Adrenal gland (tissue), 12 donors: Measurements from ENCODE around the gene NME1. TPM values are rescaled to one million over a fixed set of nuclear protein-coding genes. Genes with fewer than 3 reads are reported as not detected.

ENCODE experiments used
- DNase-seq, 7 donors: peaks; one replicate each; pipeline ENCODE4 v3.0.0-alpha.2; 2019 to 2020
- H3K27ac ChIP-seq, 5 donors: fragments of 200-600 bp; sonication (generic) in 4 of 5; 1 replicate in 3 of 5; 2 replicates in 2 of 5; pipeline versions ENCODE4 v1.5.1 to v1.8.0; 2016 to 2020; ENCODE audit warnings: mild to moderate bottlenecking in 1 of 5
- H3K27me3 ChIP-seq: fragments of 200-600 bp; 2 replicates; pipeline ENCODE4 v1.8.0; 2021
- H3K36me3 ChIP-seq, 2 donors: fragments of 200-600 bp; replicated peaks in 1 of 2; 1 replicate in 1 of 2; 2 replicates in 1 of 2; pipeline versions ENCODE4 v1.5.1 to v1.8.0; 2018 to 2022
- H3K4me1 ChIP-seq, 2 donors: fragments of 200-600 bp; replicated peaks in 1 of 2; 1 replicate in 1 of 2; 2 replicates in 1 of 2; pipeline versions ENCODE4 v1.5.1 to v1.8.0; 2018 to 2021
- H3K4me3 ChIP-seq, 4 donors: fragments of 200-600 bp; sonication (generic) in 3 of 4; one replicate each; pipeline ENCODE4 v1.5.1; 2016 to 2018
- H3K9me3 ChIP-seq, 3 donors: fragments of 200-600 bp; sonication (generic) in 1 of 3; replicated peaks in 1 of 3; 1 replicate in 2 of 3; 2 replicates in 1 of 3; pipeline versions ENCODE4 v1.5.1 to v1.8.0; 2016 to 2021
- POLR2A ChIP-seq, 2 donors: fragments of 450-650 bp; IDR thresholded peaks; one replicate each; pipeline ENCODE4 v1.6.1; 2017; ENCODE audit warnings: antibody characterized with exemption in 2 of 2, mild to moderate bottlenecking in 2 of 2, moderate library complexity in 1 of 2
- intact Hi-C, 2 donors: fragments of 100-400 bp; cut with DNase I; formaldehyde crosslinking; loops; one replicate each; pipeline versions ENCODE4 v1.14.1 to v1.15.0; 2022 to 2023
- polyA plus RNA-seq, 3 donors: library from polyadenylated mRNA; stranded (reverse); fragments of 200-250 nt in 2 of 3; fragments of 350-450 nt in 1 of 3; fragmentation: Illumina TruSeq in 1 of 3; extraction: RNeasy Lipid Tissue Mini Kit (QIAGEN cat#74804) in 1 of 3; gene quantifications; one replicate each; pipeline ENCODE4 v1.2.3, GENCODE V29; 2013 to 2014
- total RNA-seq, 9 donors: library from RNA; depleted of rRNA in 4 of 9; stranded (reverse); fragments of >200 nt in 4 of 9; fragments of 120-200 nt in 1 of 9; fragmentation: NEBNext Ultra II Directional in 1 of 9; extraction: Animal tissue kit (Norgen Biotek cat#: 25700) in 1 of 9; gene quantifications; one replicate each; pipeline versions ENCODE4 v1.1.0 to v1.2.4, GENCODE V29; 2013 to 2023
- TF ChIP-seq, protein P1 (sequence below), 6 experiments: fragments of 450-650 bp in 4 of 6; fragments of 200-600 bp in 2 of 6; sonication (generic) in 1 of 6; IDR thresholded peaks; 1 replicate in 5 of 6; 2 replicates in 1 of 6; pipeline versions ENCODE4 v1.5.1 to v1.8.0; 2016 to 2021; ENCODE audit warnings: antibody characterized with exemption in 6 of 6, mild to moderate bottlenecking in 2 of 6, moderate library complexity in 1 of 6
- donor health status: healthy with polysubstance abuse.
- donor health status: Bipolar disorder and iron deficiency.
- donor health status: DM: yes; HTN: yes; CAD: no.
- donor health status: DM: no; HTN: no; CAD: no.
- donor health status: DM: no; HTN: no; CAD: no.
- donor health status: DM: yes; HTN: yes; CAD: no.

Gene NME1
- total and polyA plus RNA-seq, 12 donors = 17.0 to 222 (median 78.8) TPM

DNA sequence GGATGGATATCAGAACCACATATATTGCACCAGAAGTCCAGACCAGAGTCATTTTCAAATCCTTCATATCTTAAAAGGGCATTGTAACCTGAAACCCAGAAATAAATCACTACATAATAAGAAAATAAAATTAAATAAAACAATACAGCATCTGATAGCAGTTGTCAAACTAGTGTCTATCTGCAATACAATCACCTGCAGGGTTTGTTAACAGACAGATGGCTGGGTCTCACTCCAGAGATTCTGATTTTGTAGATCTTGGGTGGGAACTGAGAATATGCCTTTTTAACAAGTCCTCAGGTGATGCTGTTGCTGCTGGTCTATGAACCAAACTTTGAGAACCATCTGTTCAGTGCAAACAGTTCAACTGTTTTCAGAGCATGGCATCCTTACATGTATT is 50.5 kb downstream of the NME1 start:
- no peaks in the 10 kb centered on the region for H3K27me3 ChIP-seq
- no peaks in the 10 kb centered on the region for H3K4me1 ChIP-seq
- H3K9me3 ChIP-seq = no peaks in the 10 kb centered on the region
- intact Hi-C loops = no loop called here
- TF ChIP-seq POLR2A (IDR thresholded peaks at IDR 0.05) = no peak
- TF ChIP-seq, protein P1, sequence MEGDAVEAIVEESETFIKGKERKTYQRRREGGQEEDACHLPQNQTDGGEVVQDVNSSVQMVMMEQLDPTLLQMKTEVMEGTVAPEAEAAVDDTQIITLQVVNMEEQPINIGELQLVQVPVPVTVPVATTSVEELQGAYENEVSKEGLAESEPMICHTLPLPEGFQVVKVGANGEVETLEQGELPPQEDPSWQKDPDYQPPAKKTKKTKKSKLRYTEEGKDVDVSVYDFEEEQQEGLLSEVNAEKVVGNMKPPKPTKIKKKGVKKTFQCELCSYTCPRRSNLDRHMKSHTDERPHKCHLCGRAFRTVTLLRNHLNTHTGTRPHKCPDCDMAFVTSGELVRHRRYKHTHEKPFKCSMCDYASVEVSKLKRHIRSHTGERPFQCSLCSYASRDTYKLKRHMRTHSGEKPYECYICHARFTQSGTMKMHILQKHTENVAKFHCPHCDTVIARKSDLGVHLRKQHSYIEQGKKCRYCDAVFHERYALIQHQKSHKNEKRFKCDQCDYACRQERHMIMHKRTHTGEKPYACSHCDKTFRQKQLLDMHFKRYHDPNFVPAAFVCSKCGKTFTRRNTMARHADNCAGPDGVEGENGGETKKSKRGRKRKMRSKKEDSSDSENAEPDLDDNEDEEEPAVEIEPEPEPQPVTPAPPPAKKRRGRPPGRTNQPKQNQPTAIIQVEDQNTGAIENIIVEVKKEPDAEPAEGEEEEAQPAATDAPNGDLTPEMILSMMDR (IDR thresholded peaks at IDR 0.05) = no peak
- peaks cover 0 to 70% of the 10 kb centered on the region in 2 donors for H3K36me3 ChIP-seq
- DNase-seq = no peak
- H3K27ac ChIP-seq = no peak overlapping the region
- H3K4me3 ChIP-seq = no peak overlapping the region

Other genes with a start within 250 kb of the NME1 start
- gene SPAG9, start 32.7 kb upstream of the NME1 start, total RNA-seq = 10 to 100 TPM; 43.0 to 99.8 (median 84.5) TPM
- gene SPAG9, start 32.7 kb upstream of the NME1 start, polyA plus RNA-seq = 10 to 100 TPM; 23.5 to 49.1 (median 35.0) TPM
- 100 to 1,000 TPM; 271 to 502 (median 409) TPM for gene NME2, start 12.9 kb downstream of the NME1 start, total RNA-seq
- gene NME2, start 12.9 kb downstream of the NME1 start, polyA plus RNA-seq = 100 to 1,000 TPM; 336 to 644 (median 393) TPM
- 10 to 100 TPM in 6 of 9 donors, 1 to 10 TPM in 3; 5.5 to 20.0 (median 12.7) TPM for gene MBTD1, start 106.5 kb downstream of the NME1 start, total RNA-seq
- 10 to 100 TPM in 1 of 3 donors, 1 to 10 TPM in 2; 7.2 to 10.5 (median 7.6) TPM for gene MBTD1, start 106.5 kb downstream of the NME1 start, polyA plus RNA-seq
- gene UTP18, start 107.0 kb downstream of the NME1 start, total RNA-seq = 10 to 100 TPM; 19.1 to 36.5 (median 29.5) TPM
- 10 to 100 TPM; 12.5 to 29.1 (median 22.5) TPM for gene UTP18, start 107.0 kb downstream of the NME1 start, polyA plus RNA-seq